Dermis blood vessel endothelial cell (primary cell): ENCODE data around the gene PPL. TPM values are rescaled to one million over a fixed set of nuclear protein-coding genes. Genes with fewer than 3 reads are reported as not detected.
"Not testable (repeated sequence)": the region's sequence is repeated elsewhere in the genome, so short reads cannot be mapped to it uniquely, and the experiment has no call there.

Experiments
- DNase-seq: peaks from one replicate; pipeline ENCODE4 v3.0.0; 2010
- total RNA-seq: library from RNA; depleted of rRNA; stranded (reverse); fragments of >200 nt; gene quantifications from 2 replicates; pipeline ENCODE4 v1.2.3, GENCODE V29; 2014

Gene PPL, protein sequence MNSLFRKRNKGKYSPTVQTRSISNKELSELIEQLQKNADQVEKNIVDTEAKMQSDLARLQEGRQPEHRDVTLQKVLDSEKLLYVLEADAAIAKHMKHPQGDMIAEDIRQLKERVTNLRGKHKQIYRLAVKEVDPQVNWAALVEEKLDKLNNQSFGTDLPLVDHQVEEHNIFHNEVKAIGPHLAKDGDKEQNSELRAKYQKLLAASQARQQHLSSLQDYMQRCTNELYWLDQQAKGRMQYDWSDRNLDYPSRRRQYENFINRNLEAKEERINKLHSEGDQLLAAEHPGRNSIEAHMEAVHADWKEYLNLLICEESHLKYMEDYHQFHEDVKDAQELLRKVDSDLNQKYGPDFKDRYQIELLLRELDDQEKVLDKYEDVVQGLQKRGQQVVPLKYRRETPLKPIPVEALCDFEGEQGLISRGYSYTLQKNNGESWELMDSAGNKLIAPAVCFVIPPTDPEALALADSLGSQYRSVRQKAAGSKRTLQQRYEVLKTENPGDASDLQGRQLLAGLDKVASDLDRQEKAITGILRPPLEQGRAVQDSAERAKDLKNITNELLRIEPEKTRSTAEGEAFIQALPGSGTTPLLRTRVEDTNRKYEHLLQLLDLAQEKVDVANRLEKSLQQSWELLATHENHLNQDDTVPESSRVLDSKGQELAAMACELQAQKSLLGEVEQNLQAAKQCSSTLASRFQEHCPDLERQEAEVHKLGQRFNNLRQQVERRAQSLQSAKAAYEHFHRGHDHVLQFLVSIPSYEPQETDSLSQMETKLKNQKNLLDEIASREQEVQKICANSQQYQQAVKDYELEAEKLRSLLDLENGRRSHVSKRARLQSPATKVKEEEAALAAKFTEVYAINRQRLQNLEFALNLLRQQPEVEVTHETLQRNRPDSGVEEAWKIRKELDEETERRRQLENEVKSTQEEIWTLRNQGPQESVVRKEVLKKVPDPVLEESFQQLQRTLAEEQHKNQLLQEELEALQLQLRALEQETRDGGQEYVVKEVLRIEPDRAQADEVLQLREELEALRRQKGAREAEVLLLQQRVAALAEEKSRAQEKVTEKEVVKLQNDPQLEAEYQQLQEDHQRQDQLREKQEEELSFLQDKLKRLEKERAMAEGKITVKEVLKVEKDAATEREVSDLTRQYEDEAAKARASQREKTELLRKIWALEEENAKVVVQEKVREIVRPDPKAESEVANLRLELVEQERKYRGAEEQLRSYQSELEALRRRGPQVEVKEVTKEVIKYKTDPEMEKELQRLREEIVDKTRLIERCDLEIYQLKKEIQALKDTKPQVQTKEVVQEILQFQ (N-terminal part only)
- total RNA-seq: 3.6 and 7.0 TPM in 2 replicates

DNA sequence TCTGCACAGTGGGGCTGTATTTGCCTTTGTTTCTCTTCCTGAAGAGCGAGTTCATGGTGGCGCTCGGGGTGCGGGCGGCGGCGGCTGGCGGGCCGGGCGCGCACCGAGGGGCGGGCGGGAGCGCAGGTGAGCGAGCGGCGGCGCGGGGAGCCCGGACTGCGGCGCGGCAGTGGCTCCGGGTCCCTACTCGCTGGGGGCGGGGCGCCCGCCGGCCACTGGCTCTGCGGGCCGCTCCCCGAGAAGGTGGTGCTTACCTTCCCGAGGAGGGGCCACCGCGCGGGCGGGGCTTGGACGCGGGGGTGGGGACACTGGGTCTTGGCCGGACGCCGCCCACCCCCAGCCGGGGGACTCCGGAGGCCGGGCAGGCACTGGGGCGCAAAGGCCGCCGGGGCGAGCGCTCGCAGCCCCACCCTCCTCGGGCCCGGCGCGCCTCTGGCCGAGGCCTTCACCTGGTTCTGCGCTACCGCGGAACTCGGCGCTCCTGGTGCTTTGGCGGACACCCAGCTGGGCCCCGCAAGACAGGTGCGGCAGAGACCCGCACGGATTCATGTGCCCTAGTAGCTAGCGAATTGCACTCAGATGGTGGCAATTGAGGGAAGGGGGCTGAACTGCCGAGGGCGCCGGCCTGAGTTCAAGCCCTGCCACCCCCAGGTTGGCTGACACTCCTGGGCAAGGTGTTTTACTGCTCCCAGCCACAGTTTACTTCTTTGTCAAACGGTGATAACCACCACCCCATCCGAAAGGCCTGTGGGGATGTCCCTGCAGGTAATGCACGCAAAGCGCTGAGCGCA lies at the start of gene PPL:
PPL (minus strand) TSS at position 158 of the 791 bp plus-strand sequence; CDS start at position 55, 103 bp downstream.
- DNase-seq: no peak

DNA sequence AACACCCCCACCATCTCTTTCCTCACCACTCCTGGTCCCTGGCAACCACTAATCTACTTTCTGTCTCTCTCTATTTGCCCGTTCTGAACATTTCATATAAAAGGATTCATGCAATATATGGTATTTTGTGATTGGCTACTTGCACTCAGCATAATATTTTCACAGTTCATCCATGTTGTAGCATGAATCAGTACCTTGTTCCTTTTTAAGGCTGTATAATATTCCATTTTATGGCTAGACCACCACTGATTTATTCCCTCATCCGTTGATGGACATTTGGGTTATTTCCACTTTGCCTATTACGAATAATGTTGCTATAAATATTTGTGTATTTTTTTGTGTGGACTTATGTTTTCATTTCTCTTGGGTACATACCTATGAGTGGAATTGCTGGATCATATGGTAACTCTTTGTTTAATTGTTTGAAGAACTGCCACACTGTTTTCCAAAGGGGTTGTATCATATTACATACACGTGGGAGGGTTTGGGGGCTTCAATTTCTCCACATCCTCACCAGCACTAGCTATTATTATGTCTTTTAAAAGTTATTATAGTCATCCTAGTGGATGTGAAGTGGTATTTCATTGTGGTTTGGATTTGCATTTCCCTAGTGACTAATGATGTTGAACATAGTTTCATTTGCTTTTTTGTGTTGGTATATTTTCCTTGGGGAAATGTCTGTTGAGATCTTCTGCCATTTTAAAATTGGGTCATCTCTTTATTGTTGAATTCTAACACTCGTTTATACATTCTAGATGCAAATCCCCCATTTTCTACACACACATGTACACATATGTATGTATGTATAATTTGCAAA lies 47.4 kb upstream of the PPL start:
- no peak for DNase-seq

- DNase-seq: no peak
These were observed 45.3 kb upstream of the PPL start for GRCh38 chr16:4982056-4982867.

- no peak for DNase-seq
These were observed 44.5 kb upstream of the PPL start for GRCh38 chr16:4981473-4981872.

DNA sequence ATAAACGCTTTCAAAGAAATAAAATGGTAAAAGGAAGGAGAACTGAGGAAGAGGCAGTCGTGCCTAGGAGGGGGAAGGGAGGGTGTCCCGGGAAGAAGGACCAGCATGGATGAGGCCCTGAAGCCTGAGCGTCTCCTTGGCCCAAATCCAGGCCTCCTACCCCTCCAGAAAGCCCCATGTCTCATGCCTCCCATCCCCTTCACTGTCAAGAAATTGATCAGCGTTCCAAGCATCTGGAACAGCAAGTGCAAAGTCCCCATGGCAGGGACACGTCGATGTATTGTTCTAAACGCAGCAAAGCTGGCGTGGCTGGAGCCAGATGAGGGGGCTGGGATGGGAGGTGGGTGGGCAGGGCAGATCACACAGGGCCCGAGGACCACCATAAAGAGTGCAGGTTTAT lies 43.7 kb upstream of the PPL start:
- DNase-seq: no peak

GRCh38 chr16:4979736-4980660 lies 43.0 kb upstream of the PPL start:
- DNase-seq: no peak

DNA sequence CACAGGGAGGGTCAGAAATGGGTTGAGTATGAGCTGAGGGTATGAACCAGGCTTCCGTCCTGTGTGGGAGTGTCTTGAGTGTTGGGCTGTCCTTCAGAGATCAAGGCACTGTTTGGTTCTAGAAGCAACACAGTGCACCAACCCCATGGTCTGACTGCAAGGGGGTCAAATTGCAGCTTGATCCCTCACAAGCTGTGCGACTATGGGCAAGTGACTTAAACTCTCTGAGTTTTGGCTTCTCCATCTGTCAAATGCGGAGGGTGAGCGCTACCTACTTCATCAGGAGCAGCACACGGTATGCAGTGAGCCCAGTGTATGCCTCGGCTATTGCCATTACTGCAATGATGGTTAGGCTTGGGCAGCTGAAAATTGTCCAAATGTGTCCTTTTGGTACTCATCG lies 42.2 kb upstream of the PPL start:
- DNase-seq: no peak

DNA sequence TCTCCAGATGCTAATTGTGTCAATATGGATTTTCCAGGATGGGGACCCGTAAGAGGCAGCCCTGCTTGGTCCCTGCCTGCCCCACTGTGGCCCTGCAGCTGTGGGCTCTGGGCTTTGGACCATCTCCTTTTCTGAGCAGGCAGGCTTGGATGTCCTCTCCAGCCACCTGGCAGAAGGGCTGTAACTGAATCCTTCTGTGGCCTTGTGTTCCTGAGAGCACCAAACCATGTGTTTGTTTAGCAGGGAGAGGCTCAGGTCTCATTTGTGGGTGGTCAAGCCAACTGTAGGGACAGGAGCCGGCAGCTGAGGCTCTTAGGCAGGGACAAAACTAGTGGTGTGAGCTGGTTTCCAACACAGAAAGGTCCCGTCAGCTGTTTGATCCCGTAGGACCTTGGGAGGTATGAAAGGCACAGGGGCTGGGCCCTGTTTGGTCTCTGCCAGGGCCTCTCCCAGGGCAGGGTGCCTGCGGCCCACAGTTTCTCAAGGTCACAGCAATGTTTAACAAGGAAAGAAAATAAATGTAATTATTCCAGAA lies 39.7 kb upstream of the PPL start:
- no peak for DNase-seq

DNA sequence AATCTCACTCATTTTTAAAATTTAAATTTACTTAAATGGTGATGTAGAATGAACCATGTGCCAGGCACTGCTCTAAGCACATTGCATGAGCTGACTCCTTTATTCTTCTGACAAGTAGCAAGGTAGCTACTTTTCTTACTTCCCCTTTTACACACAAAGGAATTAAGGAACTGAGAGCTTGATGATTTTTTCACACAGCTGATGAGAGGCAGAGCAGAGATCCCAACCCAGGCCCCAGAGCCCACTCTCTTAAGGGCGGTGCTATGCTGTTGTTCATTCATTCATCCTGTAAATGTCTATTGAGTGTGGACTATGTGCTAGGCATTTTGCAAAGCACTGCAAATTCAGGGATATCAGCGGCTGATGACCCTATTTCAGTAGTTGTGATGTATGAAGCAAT lies 39.1 kb upstream of the PPL start:
- no peak for DNase-seq

- no peak for DNase-seq
These were observed 36.1 kb upstream of the PPL start for GRCh38 chr16:4972938-4973587.

- no peak for DNase-seq
These were observed 33.1 kb upstream of the PPL start for GRCh38 chr16:4970010-4970409.

- no peak for DNase-seq
These were observed 32.0 kb upstream of the PPL start for GRCh38 chr16:4968879-4969483.

DNA sequence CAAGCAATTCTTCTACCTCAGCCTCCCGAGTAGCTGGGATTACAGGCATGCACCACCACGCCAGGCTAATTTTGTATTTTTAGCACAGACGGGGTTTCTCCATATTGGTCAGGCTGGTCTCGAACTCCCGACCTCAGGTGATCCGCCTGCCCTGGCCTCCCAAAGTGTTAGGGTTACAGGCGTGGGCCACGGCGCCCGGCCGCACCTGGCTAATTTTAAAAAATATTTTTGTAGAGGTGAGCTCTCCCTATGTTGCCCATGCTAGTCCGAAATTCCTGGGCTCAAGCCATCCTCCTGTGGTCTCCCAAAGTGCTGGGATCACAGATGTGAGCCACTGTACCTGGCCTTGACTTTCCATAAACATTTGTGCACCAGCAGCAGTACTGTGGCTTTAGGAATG lies 31.3 kb upstream of the PPL start:
- DNase-seq: not testable (repeated sequence)

DNA sequence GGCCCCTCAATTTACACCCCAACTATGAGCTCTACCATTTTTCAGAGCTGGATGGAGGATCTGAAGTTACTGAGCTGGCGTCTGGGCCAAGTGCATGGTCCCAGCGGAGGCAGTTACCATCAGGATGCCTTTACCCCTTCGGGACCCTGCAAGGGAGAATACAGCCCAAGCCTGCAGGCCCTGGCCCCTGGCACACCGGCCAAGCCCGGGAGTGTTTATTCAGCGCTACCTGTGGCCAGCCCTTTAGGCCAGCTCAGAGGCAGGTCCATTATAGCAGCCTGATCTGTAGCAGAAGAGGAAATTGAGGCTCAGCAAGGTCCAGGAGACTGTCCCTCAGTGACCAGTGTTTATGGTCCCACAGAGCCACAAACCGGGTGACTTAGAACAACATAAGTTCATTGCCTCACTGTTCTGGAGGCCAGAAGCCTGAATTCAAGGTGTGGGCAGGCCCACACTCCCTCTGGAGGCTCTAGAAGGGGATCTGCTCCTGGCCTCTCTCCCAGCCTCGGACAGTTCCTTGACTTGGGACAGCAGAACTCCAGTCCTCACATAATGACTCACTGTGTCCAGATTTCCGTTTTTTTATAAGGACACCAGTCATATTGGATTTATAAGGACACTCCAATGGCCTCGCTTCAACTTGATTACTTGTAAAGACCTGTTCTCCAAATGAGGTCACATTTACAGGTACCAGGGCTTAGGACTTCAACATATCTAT lies 29.9 kb upstream of the PPL start:
- DNase-seq: no peak

DNA sequence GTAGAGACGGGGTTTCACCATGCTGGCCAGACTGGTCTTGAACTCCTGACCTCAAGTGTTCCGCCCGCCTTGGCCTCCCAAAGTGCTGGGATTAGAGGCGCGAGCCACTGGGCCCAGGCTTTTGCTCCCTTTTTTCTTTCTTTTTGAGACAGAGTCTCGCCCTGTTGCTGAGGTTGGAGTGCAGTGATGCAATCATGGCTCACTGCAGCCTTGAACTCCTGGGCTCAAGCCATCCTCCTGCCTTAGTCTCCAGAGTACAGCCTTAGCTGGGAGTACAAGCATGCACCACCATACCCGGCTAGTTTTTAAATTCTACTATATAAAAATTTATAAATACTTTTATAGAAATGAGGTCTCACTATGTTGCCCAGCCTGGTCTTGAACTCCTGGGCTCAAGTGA lies 26.6 kb upstream of the PPL start:
- DNase-seq: not testable (repeated sequence)

DNA sequence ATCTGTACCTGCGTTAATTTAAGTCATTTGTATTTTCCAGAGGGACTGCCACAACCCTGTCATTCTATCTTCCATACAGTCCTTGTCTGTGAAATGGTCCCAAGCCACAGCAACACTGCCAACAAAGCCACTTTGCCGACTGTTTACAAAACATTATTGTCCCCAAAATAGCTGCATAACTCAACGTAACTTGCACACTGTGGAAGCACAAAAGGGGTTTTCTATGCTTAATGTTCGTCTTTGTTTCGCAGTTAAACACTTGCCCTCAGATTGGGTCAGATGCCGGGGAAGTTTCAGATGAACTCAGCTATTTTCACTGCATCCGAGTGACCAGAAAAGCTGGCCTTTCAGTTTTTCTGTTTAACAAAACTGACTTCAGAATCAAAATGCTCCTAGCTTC lies 25.8 kb upstream of the PPL start:
- DNase-seq: no peak

DNA sequence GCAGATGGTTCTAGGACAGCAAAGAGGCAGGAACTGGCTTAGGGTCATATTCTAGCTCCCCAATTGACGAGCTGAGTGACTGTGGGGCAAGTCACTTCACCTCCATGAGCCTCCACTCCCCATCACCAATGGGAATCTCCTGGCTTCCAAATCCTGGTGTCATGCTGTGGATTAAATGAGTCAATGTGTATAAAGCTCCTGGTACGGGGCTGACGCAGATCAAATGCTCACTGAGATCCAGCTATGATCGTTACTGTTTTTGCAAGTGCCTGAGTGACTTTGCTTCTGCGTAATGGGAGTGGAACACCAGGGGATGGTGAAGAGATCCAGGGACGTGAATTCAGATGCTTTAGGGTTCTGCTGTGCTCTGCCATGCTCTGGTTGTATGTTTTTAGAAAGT lies 23.6 kb upstream of the PPL start:
- no peak for DNase-seq
